HepG2 (cell line): ENCODE measurements around the gene PMVK. TPM values are rescaled to one million over a fixed set of nuclear protein-coding genes. Genes with fewer than 3 reads are reported as not detected.

Source experiments
- CREM ChIP-seq, 2 experiments: sonication (generic) in 1 of 2; formaldehyde crosslinking in 1 of 2; IDR thresholded peaks; 2 replicates each; pipeline versions ENCODE4 v1.4.0 to v1.6.1; 2016 to 2020; ENCODE audit warnings: antibody characterized with exemption in 1 of 2, mild to moderate bottlenecking in 1 of 2, missing genetic modification reagents in 1 of 2
- SIN3B ChIP-seq: fragments of 150-350 bp; IDR thresholded peaks from 2 replicates; pipeline ENCODE4 v1.6.1; 2014; ENCODE audit warnings: low read length
- ZBTB40 ChIP-seq, 2 experiments: fragments of 450-650 bp in 1 of 2; sonication (generic) in 1 of 2; formaldehyde crosslinking in 1 of 2; IDR thresholded peaks; 2 replicates each; pipeline versions ENCODE4 v1.6.1 to v1.8.0; 2016 to 2022; ENCODE audit warnings: antibody characterized with exemption in 1 of 2, mild to moderate bottlenecking in 1 of 2, missing genetic modification reagents in 1 of 2
- ZNF609 ChIP-seq: sonication (generic); formaldehyde crosslinking; IDR thresholded peaks from 2 replicates; pipeline ENCODE4 v1.4.0; 2020; ENCODE audit warnings: mild to moderate bottlenecking, missing genetic modification reagents, borderline replicate concordance
- ZNF646 ChIP-seq: sonication (generic); formaldehyde crosslinking; IDR thresholded peaks from 2 replicates; pipeline ENCODE4 v1.9.0; 2021; ENCODE audit warnings: mild to moderate bottlenecking, missing genetic modification reagents
- ZNF790 ChIP-seq: sonication (generic); formaldehyde crosslinking; IDR thresholded peaks from 2 replicates; pipeline ENCODE4 v1.8.0; 2022; ENCODE audit warnings: missing genetic modification reagents, mild to moderate bottlenecking, borderline replicate concordance
- polyA plus RNA-seq, 8 experiments: library from polyadenylated mRNA; depleted of rRNA in 3 of 8; stranded (reverse) in 7 of 8; unstranded in 1 of 8; fragments of >200 nt; fragmentation: Illumina TruSeq in 4 of 8; extraction: Trizol in 4 of 8; gene quantifications; 2 replicates each; pipeline versions ENCODE4 v1.2.1 to v1.2.3, GENCODE V29; 2011 to 2016; ENCODE audit warnings: low read depth in 4 of 8, missing spikeins in 1 of 8, mixed read lengths in 1 of 8; ENCODE audit not compliant: insufficient read depth in 1 of 8
- total RNA-seq, 5 experiments: library from RNA; depleted of rRNA; stranded (reverse); fragments of >200 nt; fragmentation: Illumina TruSeq; extraction: Trizol; gene quantifications; 2 replicates each; pipeline ENCODE4 v1.2.3, GENCODE V29; 2016; ENCODE audit warnings: low read depth in 1 of 5

The PMVK gene
- total and polyA plus RNA-seq, 2 of the 13 experiments (the other 11 are each of a cell fraction or from before 2014, with no cell fraction given): 3.9 to 12.6 TPM

DNA sequence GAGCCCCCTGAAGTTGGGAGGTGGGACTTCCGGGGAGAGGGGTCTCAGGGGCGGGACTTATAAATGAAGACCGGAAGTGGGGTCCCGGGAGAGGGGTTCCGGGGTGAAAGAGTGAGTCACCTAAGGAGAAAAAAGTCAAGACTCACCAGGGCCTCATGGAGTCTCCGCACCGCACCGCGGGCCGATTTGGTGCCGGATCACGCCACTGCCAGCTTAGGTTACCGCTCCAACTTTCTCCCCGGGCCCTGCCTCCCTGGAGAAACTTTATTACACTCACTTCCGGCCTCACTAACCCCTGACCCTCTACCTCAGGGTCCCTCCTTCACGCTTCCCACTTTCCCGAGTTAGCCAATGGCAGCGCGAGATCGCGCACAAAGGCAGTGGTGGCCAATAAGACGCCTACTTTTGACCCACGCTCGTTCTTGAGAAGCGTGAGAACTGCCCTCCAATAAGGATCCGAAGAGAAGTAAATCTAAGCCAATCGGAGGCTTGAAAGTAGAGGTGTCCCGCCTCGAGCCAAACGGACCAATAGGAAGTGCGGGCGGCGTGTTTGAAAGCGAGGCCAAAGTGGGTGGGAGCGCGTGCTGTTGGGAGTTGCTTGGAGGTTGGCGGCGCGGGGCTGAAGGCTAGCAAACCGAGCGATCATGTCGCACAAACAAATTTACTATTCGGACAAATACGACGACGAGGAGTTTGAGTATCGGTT lies 37.7 kb upstream of the PMVK start, which contains the start of gene CKS1B (continued):
- TF ChIP-seq ZNF646 (no peak), CREM (IDR thresholded peaks at IDR 0.05) (peak; percentile 76), CREM (CRISPR knock-in tag; IDR thresholded peaks at IDR 0.05) (no peak), SIN3B (peak; percentile 96), ZNF790 (CRISPR knock-in tag) (no peak), ZBTB40 (IDR thresholded peaks at IDR 0.05) (peak; percentile 94), ZBTB40 (CRISPR knock-in tag; IDR thresholded peaks at IDR 0.05) (peak; percentile 99), ZNF609 (CRISPR knock-in tag) (peak; percentile 13; the same call in 1 of the 2 replicates)
